Measurements from ENCODE around the gene MELK. TPM values are rescaled to one million over a fixed set of nuclear protein-coding genes. Genes with fewer than 3 reads are reported as not detected.
"Not testable (repeated sequence)": the region's sequence is repeated elsewhere in the genome, so short reads cannot be mapped to it uniquely, and the experiment has no call there.

Gene MELK
- total and polyA plus RNA-seq, 10 of the 15 experiments (the other 5 are each of a cell fraction or from before 2014, with no cell fraction given) = 38.7 to 80.3 (median 51.6) TPM

GRCh38 chr9:36568681-36569080 is 4.0 kb upstream of the MELK start:
- H2AFZ ChIP-seq (ENCODE audit: control insufficient read depth, low read depth, low read length); H3K36me3 ChIP-seq (ENCODE audit: control insufficient read depth in 2 of 2, insufficient read depth in 2 of 2, low read length in 1 of 2); in situ Hi-C loops (cut with MboI); H3K9me3 ChIP-seq (replicated peaks; ENCODE audit: control insufficient read depth, insufficient read depth, low read length); RAD21 ChIA-PET (ENCODE audit: unreplicated experiment); H3K4me2 ChIP-seq (ENCODE audit: control insufficient read depth, insufficient read depth); intact Hi-C loops (cut with micrococcal nuclease; ENCODE audit: unreplicated experiment); ATAC-seq; FAIRE-seq; H3K9ac ChIP-seq (ENCODE audit: control insufficient read depth, insufficient read depth, low read length); BruUV-seq (replicated peaks); H4K20me1 ChIP-seq (ENCODE audit: control insufficient read depth, insufficient read depth); H3K27me3 ChIP-seq (replicated peaks in 1 of 2; ENCODE audit: control insufficient read depth in 2 of 2, insufficient read depth in 2 of 2, low read length in 1 of 2); H3K4me1 ChIP-seq (ENCODE audit: control insufficient read depth, insufficient read depth, low read length); H3K27ac ChIP-seq (ENCODE audit: control insufficient read depth, insufficient read depth); DNase-seq (ENCODE audit: low read depth, low spot score); H3K4me3 ChIP-seq: not testable (repeated sequence)
- ChIA-PET SMC1A (ENCODE audit: uncharacterized antibody, unreplicated experiment) (interaction anchor here (1.5 to 1.9 kb wide), 2 partner anchors 161 to 162 kb away, joined by 3 to 5 read pairs; no protein-coding TSS in a partner anchor), POLR2A (interaction anchor here (0.7 kb wide), 1 partner anchor 379 kb away, joined by 4 read pairs; no protein-coding TSS in a partner anchor), CTCF (interaction anchor here (1.0 to 1.5 kb wide), 4 partner anchors 12 to 160 kb away, joined by 3 to 5 read pairs (median 3); no protein-coding TSS in a partner anchor)
- peaks cover 10% of the 10 kb centered on the region for H3K79me2 ChIP-seq (ENCODE audit: control insufficient read depth, insufficient read depth, low read length)
- 42% methylated on average over 4 of the region's 4 CpGs for WGBS (ENCODE audit: insufficient coverage, insufficient replicate concordance, low lambda C conversion rate, missing lambda C conversion rate)

- POLR2A ChIA-PET = no interaction called here
- H3K9me3 ChIP-seq (replicated peaks; ENCODE audit: control insufficient read depth, insufficient read depth, low read length) = no peaks in the 10 kb centered on the region; the same call in 2 of the 3 replicates
- H4K20me1 ChIP-seq (ENCODE audit: control insufficient read depth, insufficient read depth) = no peaks in the 10 kb centered on the region
- intact Hi-C loops (cut with micrococcal nuclease; ENCODE audit: unreplicated experiment) (loop anchor here (5.0 kb wide), 1 partner anchor 164 kb away; no protein-coding TSS in a partner anchor), in situ Hi-C loops (cut with MboI) (no loop called here)
- BruUV-seq (replicated peaks) = no TSS peak
- no peak overlapping the region; the same call in 1 of the 2 replicates for H2AFZ ChIP-seq (ENCODE audit: control insufficient read depth, low read depth, low read length)
- H3K4me2 ChIP-seq (ENCODE audit: control insufficient read depth, insufficient read depth) = no peak overlapping the region
- no peak overlapping the region for H3K9ac ChIP-seq (ENCODE audit: control insufficient read depth, insufficient read depth, low read length)
- no peak overlapping the region for H3K27ac ChIP-seq (ENCODE audit: control insufficient read depth, insufficient read depth)
- H3K79me2 ChIP-seq (ENCODE audit: control insufficient read depth, insufficient read depth, low read length) = peaks cover 35% of the 10 kb centered on the region
- ATAC-seq (no peak), FAIRE-seq (no peak), DNase-seq (ENCODE audit: low read depth, low spot score) (no peak)
- CTCF ChIA-PET = interaction anchor here (1.2 kb wide), 1 partner anchor 164 kb away, joined by 3 read pairs; no protein-coding TSS in a partner anchor
- H3K36me3 ChIP-seq (ENCODE audit: control insufficient read depth in 2 of 2, insufficient read depth in 2 of 2, low read length in 1 of 2) = no peaks in the 10 kb centered on the region
- SMC1A ChIA-PET (ENCODE audit: uncharacterized antibody, unreplicated experiment) = interaction anchor here (1.6 kb wide), 1 partner anchor 13 kb away, joined by 3 read pairs; no protein-coding TSS in a partner anchor
- no peaks in the 10 kb centered on the region for H3K27me3 ChIP-seq (replicated peaks in 1 of 2; ENCODE audit: control insufficient read depth in 2 of 2, insufficient read depth in 2 of 2, low read length in 1 of 2)
- no peak overlapping the region for H3K4me3 ChIP-seq
- RAD21 ChIA-PET (ENCODE audit: unreplicated experiment) = no interaction called here
- H3K4me1 ChIP-seq (ENCODE audit: control insufficient read depth, insufficient read depth, low read length) = peaks cover 4% of the 10 kb centered on the region
- TF ChIP-seq EED (IDR thresholded peaks at IDR 0.05; ENCODE audit: low read depth) (no peak), ZBED1 (IDR thresholded peaks at IDR 0.05; ENCODE audit: borderline replicate concordance) (no peak), IRF4 (IDR thresholded peaks at IDR 0.05; ENCODE audit: low read depth, low read length) (no peak), FOXM1 (IDR thresholded peaks at IDR 0.05; ENCODE audit: low read depth, low read length) (no peak), TCF12 (IDR thresholded peaks at IDR 0.05; ENCODE audit: low read depth, low read length) (no peak), MAX (IDR thresholded peaks at IDR 0.05; ENCODE audit: low read depth, low read length) (no peak), CHD2 (IDR thresholded peaks at IDR 0.05; ENCODE audit: borderline replicate concordance, low read depth, low read length) (no peak), CBX3 (IDR thresholded peaks at IDR 0.05; ENCODE audit: borderline replicate concordance, low read depth) (no peak), RELA (IDR thresholded peaks at IDR 0.05; ENCODE audit: borderline replicate concordance, partially characterized antibody) (no peak), CREM (IDR thresholded peaks at IDR 0.05; ENCODE audit: low read depth) (no peak), NBN (IDR thresholded peaks at IDR 0.05) (no peak), CHD4 (IDR thresholded peaks at IDR 0.05) (no peak), POU2F2 (IDR thresholded peaks at IDR 0.05; ENCODE audit: borderline replicate concordance, low read depth, low read length) (no peak), ATF7 (IDR thresholded peaks at IDR 0.05; ENCODE audit: low read depth) (no peak), SPI1 (IDR thresholded peaks at IDR 0.05; ENCODE audit: borderline replicate concordance, insufficient read depth, low read depth, low read length) (no peak), MYB (IDR thresholded peaks at IDR 0.05; ENCODE audit: borderline replicate concordance, low read depth, low read length) (no peak), SIN3A (IDR thresholded peaks at IDR 0.05; ENCODE audit: low read depth, low read length) (no peak)
- TF ChIP-seq, protein P1, sequence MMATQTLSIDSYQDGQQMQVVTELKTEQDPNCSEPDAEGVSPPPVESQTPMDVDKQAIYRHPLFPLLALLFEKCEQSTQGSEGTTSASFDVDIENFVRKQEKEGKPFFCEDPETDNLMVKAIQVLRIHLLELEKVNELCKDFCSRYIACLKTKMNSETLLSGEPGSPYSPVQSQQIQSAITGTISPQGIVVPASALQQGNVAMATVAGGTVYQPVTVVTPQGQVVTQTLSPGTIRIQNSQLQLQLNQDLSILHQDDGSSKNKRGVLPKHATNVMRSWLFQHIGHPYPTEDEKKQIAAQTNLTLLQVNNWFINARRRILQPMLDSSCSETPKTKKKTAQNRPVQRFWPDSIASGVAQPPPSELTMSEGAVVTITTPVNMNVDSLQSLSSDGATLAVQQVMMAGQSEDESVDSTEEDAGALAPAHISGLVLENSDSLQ (IDR thresholded peaks at IDR 0.05) = no peak
- 63% methylated on average over 2 of the region's 2 CpGs for WGBS (ENCODE audit: insufficient coverage, insufficient replicate concordance, low lambda C conversion rate, missing lambda C conversion rate)
Observed at GRCh38 chr9:36571333-36571732, 1.4 kb upstream of the MELK start.

Measured in GM12878 (cell line).